Heart right ventricle (tissue), 16 donors: Measurements from ENCODE around the gene CA14. TPM values are rescaled to one million over a fixed set of nuclear protein-coding genes. Genes with fewer than 3 reads are reported as not detected.

Experiments
- ATAC-seq, 8 donors: fragments of 200-7000 bp; cut with Tn5 transposase; one replicate each; pipeline ENCODE4 v1.9.1; 2020; ENCODE audit warnings: mild to moderate bottlenecking in 8 of 8, moderate library complexity in 8 of 8, moderate number of reproducible peaks in 1 of 8
- DNase-seq, 2 donors: peaks; one replicate each; pipeline ENCODE4 v3.0.0-alpha.2; 2020
- H3K27ac ChIP-seq, 10 donors: fragments of 200-600 bp; sonication (generic) in 2 of 10; one replicate each; pipeline versions ENCODE4 v1.5.0 to v1.8.0; 2020 to 2022; ENCODE audit warnings: mild to moderate bottlenecking in 3 of 10
- H3K27me3 ChIP-seq, 7 donors: fragments of 200-600 bp; one replicate each; pipeline ENCODE4 v1.8.0; 2021 to 2022; ENCODE audit warnings: mild to moderate bottlenecking in 2 of 7
- H3K36me3 ChIP-seq, 9 donors: fragments of 200-600 bp; sonication (generic) in 1 of 9; one replicate each; pipeline versions ENCODE4 v1.5.0 to v1.8.0; 2020 to 2022; ENCODE audit warnings: mild to moderate bottlenecking in 2 of 9
- H3K4me1 ChIP-seq, 9 donors: fragments of 200-600 bp; sonication (generic) in 1 of 9; one replicate each; pipeline versions ENCODE4 v1.5.0 to v1.8.0; 2020 to 2022; ENCODE audit warnings: mild to moderate bottlenecking in 4 of 9
- H3K4me3 ChIP-seq, 10 donors: fragments of 200-600 bp; sonication (generic) in 2 of 10; one replicate each; pipeline versions ENCODE4 v1.5.0 to v1.8.0; 2020 to 2022; ENCODE audit warnings: mild to moderate bottlenecking in 7 of 10, moderate library complexity in 2 of 10
- H3K9me3 ChIP-seq, 11 donors: fragments of 200-600 bp in 10 of 11; sonication (generic) in 2 of 11; one replicate each; pipeline versions ENCODE4 v1.5.0 to v1.8.0; 2013 to 2022; ENCODE audit warnings: mild to moderate bottlenecking in 2 of 11, control low read depth in 1 of 11, moderate library complexity in 1 of 11
- WGBS, 2 donors: extraction: QIAGEN DNeasy Blood & Tissue Kit; methylation state at CpG; one replicate each; pipeline ENCODE4 v1.1.7; 2013; ENCODE audit warnings: inconsistent platforms in 1 of 2; 5-methylcytosine and 5-hydroxymethylcytosine counted together
- intact Hi-C, 10 donors: fragments of 100-400 bp; cut with DNase I; formaldehyde crosslinking; loops; one replicate each; pipeline versions ENCODE4 v1.11.1 to v1.14.2; 2022
- polyA plus RNA-seq, 2 donors: library from polyadenylated mRNA; stranded (reverse); fragments of 200-250 nt; gene quantifications; one replicate each; pipeline ENCODE4 v1.2.3, GENCODE V29; 2013
- total RNA-seq, 10 donors: library from RNA; stranded (reverse); fragmentation: NEBNext Ultra II Directional in 3 of 10; extraction: Animal tissue kit (Norgen Biotek cat#: 25700) in 3 of 10; gene quantifications; one replicate each; pipeline versions ENCODE4 v1.2.1 to v1.2.4, GENCODE V29; 2021 to 2023
- TF ChIP-seq, protein P1 (sequence below), 9 donors: fragments of 200-600 bp; sonication (generic) in 2 of 9; IDR thresholded peaks; one replicate each; pipeline versions ENCODE4 v1.5.0 to v1.8.0; 2021 to 2022; ENCODE audit warnings: antibody characterized with exemption in 9 of 9, mild to moderate bottlenecking in 5 of 9, moderate library complexity in 1 of 9
- donor health status: Arrhythmogenic right ventricular cardiomyopathy.
- donor health status: ischemic (EF 13 %, LVEDD 7.1; RV severe dilation, severe dysfunction).
- donor health status: healthy with polysubstance abuse.
- donor health status: DM: no; HTN: yes; CAD: no.
- donor health status: DM: no; HTN: no; CAD: no.
- donor health status: ischemic (EF 25% LVEDD 6.9; RV normal size, moderate dysfunction).
- donor health status: ischemic (EF 25% LVEDD 5.7; RV mildly dilated, moderate dysfunction).
- donor health status: healthy.
- donor health status: DM: yes; HTN: yes; CAD: no.
- donor health status: Ischemic cardiomyopathy.
- donor health status: ischemic (EF 35%, LVEDD 5.7; RV mildly dilated, moderate dysfunction).
- donor health status: nonischemic (EF 11% LVEDD 7.7; RV severe dilation, severe dysfunction).
- donor health status: DM: yes; HTN: yes; CAD: no.
- donor health status: PGD.
- donor health status: ischemic (EF 29% LVEDD 5.4; RV normal size, mild dysfunction).
- donor health status: nonischemic (EF 23%, LVEDD 6.1; RV moderate dilation, normal function).

Gene CA14
- total and polyA plus RNA-seq, 12 donors: 0.48 to 18.5 (median 3.4) TPM

DNA sequence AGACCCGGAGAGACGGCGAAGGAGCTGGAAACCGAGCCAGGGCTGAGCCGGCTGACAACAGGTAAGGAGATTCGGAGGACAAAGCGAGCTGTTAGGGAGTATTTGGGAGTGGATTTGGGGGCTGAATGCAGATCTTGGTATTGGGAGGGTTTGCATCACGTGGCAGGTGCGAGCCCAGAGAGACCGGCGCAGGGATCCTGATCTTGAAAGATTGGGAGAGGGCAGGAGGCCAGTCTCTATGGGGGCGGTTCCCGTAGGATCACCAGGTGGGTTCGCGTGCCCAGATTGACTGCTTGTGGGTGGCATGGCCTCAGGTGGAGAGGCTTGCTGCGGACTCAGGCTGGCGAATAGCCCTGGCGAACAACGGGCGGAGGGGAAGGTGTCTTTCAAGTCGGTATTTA is 25.0 kb downstream of the CA14 start:
- 3% methylated on average over 21 of the region's 21 CpGs for WGBS, 2 donors
- Histone ChIP-seq H3K36me3 (peaks cover 0 to 76% (median 21%) of the 10 kb centered on the region in 9 donors), H3K9me3 (no peaks in the 10 kb centered on the region), H3K27ac (peak overlapping the region; percentile 66 to 93 (median 91)), H3K4me1 (peaks cover 0 to 32% (median 24%) of the 10 kb centered on the region in 9 donors), H3K27me3 (peaks cover 0 to 11% (median 0%) of the 10 kb centered on the region in 7 donors), H3K4me3 (peak overlapping the region; percentile 29 to 76 (median 59))
- intact Hi-C loops: loop anchor here in 1 of 10 donors (10.0 kb wide), 1 partner anchor 262 kb away; the partner anchor contains the start of gene ADAMTSL4
- peak in 1 of 2 donors; percentile 37 for DNase-seq
- TF ChIP-seq, protein P1, sequence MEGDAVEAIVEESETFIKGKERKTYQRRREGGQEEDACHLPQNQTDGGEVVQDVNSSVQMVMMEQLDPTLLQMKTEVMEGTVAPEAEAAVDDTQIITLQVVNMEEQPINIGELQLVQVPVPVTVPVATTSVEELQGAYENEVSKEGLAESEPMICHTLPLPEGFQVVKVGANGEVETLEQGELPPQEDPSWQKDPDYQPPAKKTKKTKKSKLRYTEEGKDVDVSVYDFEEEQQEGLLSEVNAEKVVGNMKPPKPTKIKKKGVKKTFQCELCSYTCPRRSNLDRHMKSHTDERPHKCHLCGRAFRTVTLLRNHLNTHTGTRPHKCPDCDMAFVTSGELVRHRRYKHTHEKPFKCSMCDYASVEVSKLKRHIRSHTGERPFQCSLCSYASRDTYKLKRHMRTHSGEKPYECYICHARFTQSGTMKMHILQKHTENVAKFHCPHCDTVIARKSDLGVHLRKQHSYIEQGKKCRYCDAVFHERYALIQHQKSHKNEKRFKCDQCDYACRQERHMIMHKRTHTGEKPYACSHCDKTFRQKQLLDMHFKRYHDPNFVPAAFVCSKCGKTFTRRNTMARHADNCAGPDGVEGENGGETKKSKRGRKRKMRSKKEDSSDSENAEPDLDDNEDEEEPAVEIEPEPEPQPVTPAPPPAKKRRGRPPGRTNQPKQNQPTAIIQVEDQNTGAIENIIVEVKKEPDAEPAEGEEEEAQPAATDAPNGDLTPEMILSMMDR (IDR thresholded peaks at IDR 0.05): no peak
- ATAC-seq: peak in 7 of 8 donors; percentile 3 to 54 (median 14)

DNA sequence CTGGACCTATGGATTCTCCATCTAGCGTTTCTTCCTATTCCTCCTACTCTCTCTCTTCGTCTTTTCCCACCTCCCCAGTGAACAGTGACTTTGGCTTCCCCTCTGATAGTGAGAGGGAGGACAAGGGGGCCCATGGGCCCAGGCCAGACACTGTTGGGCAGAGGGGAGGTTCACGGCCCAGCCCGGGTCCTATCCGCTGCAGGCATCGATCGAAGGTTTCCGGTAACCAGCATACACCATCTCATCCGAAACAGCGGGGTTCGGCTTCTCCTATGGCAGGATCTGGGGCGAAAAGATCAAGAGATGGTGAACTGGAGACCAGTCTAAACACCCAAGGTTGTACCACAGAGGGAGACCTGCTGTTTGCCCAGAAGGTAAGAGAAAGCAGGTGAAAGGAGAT is 25.7 kb downstream of the CA14 start:
- Histone ChIP-seq H3K4me3 (peak overlapping the region in 8 of 10 donors; percentile 43 to 76 (median 64)), H3K27ac (peak overlapping the region in 8 of 10 donors; percentile 72 to 93 (median 91)), H3K9me3 (no peaks in the 10 kb centered on the region), H3K36me3 (peaks cover 0 to 75% (median 18%) of the 10 kb centered on the region in 9 donors), H3K4me1 (peaks cover 0 to 32% (median 24%) of the 10 kb centered on the region in 9 donors), H3K27me3 (peaks cover 0 to 11% (median 0%) of the 10 kb centered on the region in 7 donors)
- DNase-seq (no peak), ATAC-seq (no peak)
- 81 to 82% methylated on average over 12 of the region's 12 CpGs for WGBS, 2 donors
- intact Hi-C loops: loop anchor here in 1 of 10 donors (10.0 kb wide), 1 partner anchor 262 kb away; the partner anchor contains the start of gene ADAMTSL4
- TF ChIP-seq, protein P1 (IDR thresholded peaks at IDR 0.05): no peak

DNA sequence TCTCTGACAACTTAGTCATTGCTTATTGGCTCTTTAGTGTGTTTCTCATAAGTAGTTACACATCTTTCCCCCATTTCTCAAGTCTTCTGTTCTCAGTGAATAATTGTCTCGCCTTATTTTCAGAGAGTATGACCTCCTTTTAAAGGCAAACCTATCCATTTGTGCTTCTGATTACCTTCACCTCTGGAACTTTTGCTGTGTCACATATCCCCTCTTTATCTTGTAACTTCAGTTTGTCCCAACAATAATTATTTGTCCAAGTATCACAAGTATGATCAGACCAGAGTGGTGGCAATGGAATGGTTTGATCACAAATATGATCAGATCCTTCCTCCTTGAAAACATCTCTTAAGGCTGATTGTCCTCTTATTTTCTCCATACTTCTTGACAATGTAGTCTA is 30.8 kb downstream of the CA14 start:
- DNase-seq (no peak), ATAC-seq (no peak)
- TF ChIP-seq, protein P1 (IDR thresholded peaks at IDR 0.05): no peak
- Histone ChIP-seq H3K27ac (no peak overlapping the region), H3K36me3 (peaks cover 0 to 53% (median 0%) of the 10 kb centered on the region in 9 donors), H3K4me1 (peaks cover 0 to 18% (median 9%) of the 10 kb centered on the region in 9 donors), H3K4me3 (no peak overlapping the region), H3K27me3 (no peaks in the 10 kb centered on the region), H3K9me3 (no peaks in the 10 kb centered on the region)
- intact Hi-C loops: loop anchor here in 1 of 10 donors (10.0 kb wide), 1 partner anchor 256 kb away; the partner anchor contains the start of gene ADAMTSL4
- WGBS, 2 donors: 89 to 95% methylated on average over 1 of the region's 1 CpG

DNA sequence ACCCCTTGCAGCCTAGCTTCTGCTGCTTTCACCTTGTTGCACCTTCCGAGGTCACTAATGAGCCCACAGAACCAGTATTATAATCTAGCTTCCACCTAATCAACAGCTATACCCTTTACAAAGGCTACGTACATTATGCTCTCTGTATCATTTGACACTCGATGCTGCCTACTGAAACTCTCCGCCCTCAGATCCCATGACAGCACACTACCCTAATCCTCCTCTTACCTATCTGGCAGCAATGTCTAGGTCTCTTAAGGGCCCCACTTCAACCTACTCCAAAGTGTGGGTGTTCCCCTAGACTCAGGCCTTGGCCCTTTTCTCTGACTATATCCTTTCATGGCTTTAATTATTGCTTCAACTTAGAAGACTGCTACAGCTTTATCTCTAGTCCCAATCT is 31.2 kb downstream of the CA14 start:
- TF ChIP-seq, protein P1 (IDR thresholded peaks at IDR 0.05): no peak
- DNase-seq (no peak), ATAC-seq (no peak)
- peaks cover 0 to 50% (median 0%) of the 10 kb centered on the region in 9 donors for H3K36me3 ChIP-seq
- H3K27me3 ChIP-seq: no peaks in the 10 kb centered on the region
- no peaks in the 10 kb centered on the region for H3K9me3 ChIP-seq
- H3K4me3 ChIP-seq: no peak overlapping the region
- 86 to 87% methylated on average over 4 of the region's 4 CpGs for WGBS, 2 donors
- intact Hi-C loops: loop anchor here in 1 of 10 donors (10.0 kb wide), 1 partner anchor 256 kb away; the partner anchor contains the start of gene ADAMTSL4
- H3K27ac ChIP-seq: no peak overlapping the region
- peaks cover 0 to 16% (median 6%) of the 10 kb centered on the region in 9 donors for H3K4me1 ChIP-seq
